Cardiac septum (tissue), 1 donor: Measurements from ENCODE around the gene CACNB4. TPM values are rescaled to one million over a fixed set of nuclear protein-coding genes. Genes with fewer than 3 reads are reported as not detected.
A peak's percentile ranks its signal among the peaks of the same experiment; 100 is the strongest.

Source experiments
- DNase-seq: peaks from one replicate; pipeline ENCODE4 v3.0.0-alpha.2; 2020; ENCODE audit warnings: low spot score
- intact Hi-C: fragments of 100-400 bp; cut with DNase I; formaldehyde crosslinking; loops from one replicate; pipeline ENCODE4 v1.14.0; 2022
- total RNA-seq: library from RNA; stranded (reverse); fragmentation: NEBNext Ultra II Directional; extraction: Animal tissue kit (Norgen Biotek cat#: 25700); gene quantifications from one replicate; pipeline ENCODE4 v1.2.1, GENCODE V29; 2021
- donor health status: DM: no; HTN: no; CAD: no.

The CACNB4 gene
- total RNA-seq, 1 donor from 2014 or later, result 0.67 TPM

DNA sequence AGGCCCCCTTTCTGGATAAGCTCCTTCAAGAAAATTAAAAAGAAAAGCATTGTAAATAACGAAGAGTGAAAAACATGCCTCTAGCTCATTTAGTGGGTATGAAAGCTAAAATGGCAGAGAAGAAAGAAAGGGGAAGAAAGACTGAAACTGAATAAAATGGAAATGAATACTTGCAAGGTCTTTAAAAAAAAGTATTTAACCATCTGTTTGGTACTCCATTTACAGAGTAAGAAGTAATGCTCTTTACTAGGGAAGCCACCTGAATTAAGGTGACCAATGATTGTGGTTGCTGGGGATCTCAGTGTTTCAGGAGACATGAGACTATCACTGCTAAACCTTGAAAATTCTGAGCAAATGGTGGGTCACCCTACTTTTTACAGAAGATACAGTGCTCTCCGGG lies 253.0 kb downstream of the CACNB4 start:
- intact Hi-C loops, result no loop called here

DNA sequence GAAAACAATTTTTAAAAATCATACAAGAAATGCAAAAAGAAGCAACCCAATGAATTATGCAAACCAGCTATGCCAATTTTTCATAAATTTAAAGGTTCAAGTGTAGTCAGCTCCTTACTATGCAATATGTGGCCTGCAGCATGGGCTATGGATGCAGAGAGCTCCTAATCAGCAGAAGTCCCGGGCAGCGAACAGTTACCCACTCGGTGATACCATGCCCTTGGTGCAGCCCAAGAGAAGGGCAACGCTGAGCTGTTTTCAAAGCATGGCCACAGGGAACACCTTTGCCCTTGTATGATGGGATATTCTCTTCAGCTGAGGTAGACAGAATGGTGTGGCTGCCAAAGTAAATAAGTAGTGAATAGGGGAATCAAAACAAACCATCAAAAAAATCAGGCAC lies 253.4 kb downstream of the CACNB4 start:
- intact Hi-C loops, result no loop called here
- no peak for DNase-seq

More for the DNA sequence above, 253.0 kb downstream of the CACNB4 start:
- DNase-seq, result no peak

DNA sequence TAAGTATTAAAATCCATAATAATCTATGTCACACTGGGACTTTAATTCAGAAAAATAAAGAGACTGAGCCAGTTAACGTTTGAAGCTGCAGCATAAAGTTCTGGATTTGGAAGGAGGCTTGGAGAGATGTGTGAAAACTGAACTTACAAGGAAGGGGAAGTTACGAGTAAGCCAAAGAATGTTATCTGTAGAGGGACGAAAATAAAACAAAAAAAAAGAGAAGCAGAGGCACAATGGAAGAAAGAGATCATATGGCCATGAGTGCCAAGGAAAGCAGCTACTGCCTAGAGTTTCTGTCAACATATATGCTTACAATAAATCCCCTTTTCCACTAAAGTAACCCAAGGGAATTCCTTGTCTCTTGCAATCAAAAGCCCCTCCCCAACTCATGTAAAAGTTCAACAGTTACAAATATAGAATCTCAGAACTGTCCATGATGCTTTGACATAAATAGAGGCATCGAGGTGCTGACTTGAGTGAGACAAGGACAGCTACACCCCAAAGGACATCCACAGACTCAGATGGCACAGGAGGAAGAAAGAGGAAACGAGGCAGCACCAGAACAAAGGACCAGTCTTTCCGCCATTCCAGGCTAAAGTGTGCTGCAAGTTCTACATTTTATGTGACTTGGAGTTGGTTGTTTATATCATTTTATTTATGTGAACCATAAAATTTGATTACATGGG lies 254.5 kb downstream of the CACNB4 start:
- intact Hi-C loops, result loop anchor here (5.0 kb wide), 1 partner anchor 63 kb away; no protein-coding TSS in a partner anchor
- DNase-seq, result no peak

DNA sequence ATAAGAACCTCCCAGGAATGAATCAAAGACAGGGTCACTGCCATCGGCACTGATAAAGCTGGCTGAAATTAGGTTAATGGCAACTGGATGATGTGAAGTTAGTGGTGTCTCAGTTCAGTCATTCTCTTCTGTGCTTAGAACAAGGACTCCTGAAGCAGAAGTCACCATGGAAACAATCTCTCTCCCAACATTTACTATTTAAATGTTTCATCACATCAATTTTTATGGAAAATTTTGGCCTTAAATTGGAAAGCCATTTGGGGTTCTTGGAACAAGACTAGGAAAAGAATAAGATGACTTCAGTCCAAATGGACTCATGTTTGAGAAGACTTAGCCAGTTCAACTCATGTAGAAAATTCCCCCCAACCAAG lies 255.2 kb downstream of the CACNB4 start:
- DNase-seq, result no peak
- intact Hi-C loops, result loop anchor here (2.0 to 5.0 kb wide), 2 partner anchors 15 to 64 kb away; partner anchors contain the start of gene ARL5A

DNA sequence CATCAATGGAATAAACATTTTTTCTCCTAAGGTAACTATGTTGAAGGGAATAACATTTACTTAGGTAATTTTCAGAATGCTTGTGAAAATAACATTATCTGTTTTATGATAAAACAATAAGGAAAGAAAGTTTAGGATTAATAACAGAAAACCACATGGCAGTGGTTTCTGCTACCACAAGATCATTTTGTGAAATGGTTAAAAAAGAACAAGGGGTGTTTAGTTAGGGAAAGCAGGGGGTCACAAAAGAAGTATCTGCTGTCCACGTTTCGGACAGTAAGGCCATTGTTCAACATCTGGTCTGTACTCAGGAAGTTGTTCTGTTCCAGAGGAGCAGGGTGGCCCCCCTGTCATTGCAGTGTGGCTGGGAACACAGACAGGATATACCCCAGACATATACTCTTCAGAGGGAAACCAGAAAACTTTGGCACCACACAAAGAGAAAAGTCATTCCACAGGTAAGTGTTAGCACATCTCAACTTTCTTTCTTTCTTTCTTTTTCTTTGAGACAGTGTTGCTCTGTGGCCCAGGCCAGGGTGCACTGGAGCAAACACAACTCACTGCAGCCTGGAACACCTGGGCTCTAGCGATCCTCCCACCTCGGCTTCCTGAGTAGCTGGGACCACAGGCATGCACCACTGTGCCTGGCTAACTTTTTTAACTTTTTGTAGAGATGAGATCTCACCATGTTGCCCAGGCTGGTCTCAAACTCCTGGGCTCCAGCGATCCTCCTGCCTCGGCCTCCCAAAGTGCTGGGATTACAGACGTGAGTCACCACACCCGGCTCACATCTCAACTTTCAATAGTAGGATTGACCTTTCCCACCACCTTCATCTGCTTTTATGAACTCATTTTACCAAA lies 255.8 kb downstream of the CACNB4 start:
- no peak for DNase-seq
- intact Hi-C loops, result loop anchor here (2.0 to 5.0 kb wide), 2 partner anchors 14 to 64 kb away; partner anchors contain the start of gene ARL5A

DNA sequence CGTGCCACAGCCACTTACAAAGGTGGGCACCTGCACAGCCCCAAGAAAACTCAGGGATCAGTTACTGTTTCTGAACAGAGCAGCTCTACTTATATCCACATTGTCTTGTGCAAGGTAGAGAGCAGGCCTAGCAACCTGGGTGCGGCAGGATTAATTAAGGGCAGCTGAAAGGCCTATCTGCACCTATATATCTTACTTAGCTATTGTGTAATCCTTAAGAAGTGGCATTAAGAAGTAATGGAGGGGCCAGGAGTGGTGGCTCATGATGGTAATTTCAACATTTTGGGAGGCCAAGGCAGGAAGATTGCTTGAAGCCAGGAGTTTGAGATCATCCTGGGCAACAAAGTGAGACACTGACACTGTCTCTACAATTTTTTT lies 257.8 kb downstream of the CACNB4 start:
- intact Hi-C loops, result loop anchor here (5.0 kb wide), 1 partner anchor 66 kb away; no protein-coding TSS in a partner anchor
- no peak for DNase-seq

DNA sequence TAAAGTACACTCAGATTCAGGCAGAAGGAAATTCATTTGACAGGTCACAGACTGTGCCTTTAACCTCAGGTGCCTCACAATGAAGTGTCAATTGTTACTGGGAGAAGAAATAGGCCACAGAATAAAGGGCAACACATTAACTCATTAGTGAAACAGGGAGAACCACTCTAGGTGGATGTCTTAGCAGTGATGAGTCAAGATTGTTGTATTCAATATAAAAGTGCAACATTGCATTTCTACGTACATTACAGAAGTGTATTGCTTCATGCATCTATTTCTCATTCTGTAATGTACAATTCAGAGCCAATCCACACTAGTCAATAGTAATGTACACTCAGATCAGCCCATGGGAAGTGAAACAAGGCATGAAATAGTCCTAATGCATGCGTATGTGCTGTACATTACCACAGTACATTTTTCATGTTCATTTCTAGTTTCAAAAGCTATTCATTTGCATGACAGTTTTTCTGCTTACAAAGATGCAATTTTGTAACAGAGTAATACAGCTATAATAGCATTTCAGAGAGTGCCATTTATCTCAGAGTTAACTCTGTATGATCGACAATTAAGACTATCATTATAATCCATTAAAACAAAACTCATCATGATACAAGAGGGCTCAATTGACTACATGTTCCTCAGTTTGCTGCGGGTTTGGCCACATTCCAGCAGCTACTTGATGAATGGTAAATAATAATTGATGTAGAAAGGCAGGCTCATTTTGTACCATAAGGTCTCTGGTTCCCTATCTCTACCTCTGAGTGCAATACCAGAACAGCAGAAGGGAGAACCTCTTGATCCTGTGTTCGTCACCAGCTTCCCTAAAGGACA lies 258.4 kb downstream of the CACNB4 start:
- no peak for DNase-seq
- intact Hi-C loops, result loop anchor here (5.0 kb wide), 1 partner anchor 67 kb away; no protein-coding TSS in a partner anchor

DNA sequence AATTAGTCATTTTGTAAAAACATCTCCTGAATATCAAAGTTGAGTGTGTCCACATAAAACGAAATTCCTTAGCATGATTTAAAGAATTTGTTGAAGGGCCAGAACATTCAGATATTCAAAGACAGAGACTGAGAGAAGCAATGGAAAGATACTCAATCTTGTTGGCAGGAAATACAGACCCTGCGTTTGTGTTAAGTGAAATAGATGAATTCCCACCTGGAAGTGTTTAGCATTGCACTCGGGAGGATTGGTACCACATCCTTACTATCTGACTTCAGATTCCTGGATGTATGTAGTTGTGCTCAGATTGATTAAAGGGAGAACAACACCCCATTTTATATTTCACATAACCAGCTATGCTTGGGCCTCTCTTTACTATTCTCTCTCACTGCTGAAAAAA lies 260.9 kb downstream of the CACNB4 start:
- DNase-seq, result no peak
- intact Hi-C loops, result no loop called here

DNA sequence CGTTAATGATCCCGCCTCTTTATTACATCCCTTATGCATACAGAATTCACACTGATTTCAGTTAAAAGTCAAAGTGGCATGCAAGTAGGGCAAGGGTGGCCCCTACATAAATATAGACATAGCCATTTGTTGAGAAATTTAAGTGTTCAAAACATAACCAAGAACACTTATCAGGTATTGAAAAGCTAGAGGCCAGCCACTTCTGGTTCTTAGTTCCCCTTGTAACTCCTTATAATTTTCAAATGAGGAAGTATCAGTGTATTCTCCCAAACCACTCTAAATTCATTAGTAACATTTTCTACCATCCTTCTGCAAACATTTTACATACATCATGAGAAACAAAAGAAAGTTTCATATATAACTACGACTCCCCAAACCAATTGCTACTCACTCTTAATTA lies 264.9 kb downstream of the CACNB4 start:
- no peak for DNase-seq

DNA sequence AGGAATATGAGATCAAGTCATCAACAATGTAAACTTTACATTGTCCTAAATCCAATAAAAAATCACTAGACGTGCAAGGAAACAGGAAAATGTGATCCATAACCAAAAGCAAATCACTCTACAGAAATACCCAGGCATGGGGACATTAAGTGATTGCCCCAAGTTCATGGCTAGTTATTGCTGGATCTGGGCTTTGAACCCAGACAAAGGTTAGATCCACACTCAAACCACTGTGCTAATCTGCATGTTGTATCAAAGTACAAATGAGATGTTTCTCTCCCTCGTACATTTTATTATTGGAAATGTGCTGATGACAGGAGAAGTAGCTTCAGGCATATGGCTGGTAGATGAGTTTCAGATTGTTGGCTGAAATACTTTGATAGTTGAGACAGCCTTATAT lies 267.9 kb downstream of the CACNB4 start:
- no peak for DNase-seq
- intact Hi-C loops, result no loop called here

More for the DNA sequence above, 264.9 kb downstream of the CACNB4 start:
- intact Hi-C loops, result no loop called here

DNA sequence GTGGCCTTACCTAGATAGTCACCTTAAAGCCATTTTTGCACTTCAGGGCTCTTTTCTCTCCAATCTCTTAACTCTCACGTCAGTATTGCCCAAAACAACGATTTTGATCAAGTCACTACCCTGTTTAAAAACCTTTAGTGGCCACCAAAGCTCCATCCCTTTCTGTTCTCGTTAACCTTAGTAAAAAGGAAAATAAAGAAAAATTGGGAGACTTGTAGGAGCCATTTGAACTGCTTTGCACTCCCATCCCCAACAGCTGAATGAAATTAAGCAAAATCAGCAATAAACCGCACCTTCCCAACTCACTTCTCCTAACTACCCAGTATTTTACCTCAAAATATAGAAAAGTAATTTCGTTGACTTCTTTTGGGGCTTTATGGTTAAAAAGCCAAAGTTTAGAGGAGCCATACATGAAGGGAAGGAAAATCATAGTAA lies 269.9 kb downstream of the CACNB4 start:
- no peak for DNase-seq
- intact Hi-C loops, result loop anchor here (2.0 kb wide), 1 partner anchor 14 kb away; no protein-coding TSS in a partner anchor

DNA sequence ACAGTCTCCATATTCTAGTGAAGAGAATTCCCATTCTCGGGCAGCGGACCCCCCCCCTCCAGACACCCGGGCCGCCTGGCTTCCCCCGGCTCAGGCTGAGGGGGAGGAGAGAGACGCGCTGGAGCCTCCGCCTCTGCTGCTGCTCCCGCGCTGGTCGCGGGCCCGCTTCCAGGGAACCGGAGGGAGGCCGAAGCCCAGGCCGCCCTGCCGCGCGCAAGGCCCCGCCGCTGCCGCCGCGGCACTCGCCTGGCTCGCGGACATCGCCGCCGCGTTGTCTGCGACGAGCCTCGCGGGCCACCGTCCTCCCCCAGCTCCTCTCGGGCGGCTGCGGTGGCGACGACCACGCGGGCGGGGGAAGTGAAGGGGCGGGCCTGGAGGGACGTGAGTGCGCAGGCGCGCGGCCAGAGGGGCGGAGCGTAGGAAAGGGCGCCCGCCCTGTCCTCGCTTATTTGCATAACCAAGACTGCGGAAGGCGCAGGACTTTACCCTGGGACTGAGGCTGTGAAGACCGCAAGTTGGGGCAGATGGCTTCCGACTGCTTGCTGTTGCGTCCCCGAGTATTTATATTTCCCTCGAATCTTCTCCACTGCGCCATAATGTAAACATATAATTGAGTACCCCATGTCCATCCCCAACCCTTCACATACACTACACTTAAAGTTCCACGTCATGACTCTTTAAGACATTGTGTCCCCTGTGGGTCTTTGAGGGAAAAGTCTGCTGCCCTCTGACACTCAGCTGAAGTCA lies 270.5 kb downstream of the CACNB4 start, which contains the start of gene ARL5A:
Gene ARL5A, minus strand, starts transcription at position 279 of the 747 bp plus-strand sequence. Its CDS starts 245 bp downstream, at position 34.
- intact Hi-C loops, result loop anchor here (2.0 kb wide), 1 partner anchor 14 kb away; no protein-coding TSS in a partner anchor

DNA sequence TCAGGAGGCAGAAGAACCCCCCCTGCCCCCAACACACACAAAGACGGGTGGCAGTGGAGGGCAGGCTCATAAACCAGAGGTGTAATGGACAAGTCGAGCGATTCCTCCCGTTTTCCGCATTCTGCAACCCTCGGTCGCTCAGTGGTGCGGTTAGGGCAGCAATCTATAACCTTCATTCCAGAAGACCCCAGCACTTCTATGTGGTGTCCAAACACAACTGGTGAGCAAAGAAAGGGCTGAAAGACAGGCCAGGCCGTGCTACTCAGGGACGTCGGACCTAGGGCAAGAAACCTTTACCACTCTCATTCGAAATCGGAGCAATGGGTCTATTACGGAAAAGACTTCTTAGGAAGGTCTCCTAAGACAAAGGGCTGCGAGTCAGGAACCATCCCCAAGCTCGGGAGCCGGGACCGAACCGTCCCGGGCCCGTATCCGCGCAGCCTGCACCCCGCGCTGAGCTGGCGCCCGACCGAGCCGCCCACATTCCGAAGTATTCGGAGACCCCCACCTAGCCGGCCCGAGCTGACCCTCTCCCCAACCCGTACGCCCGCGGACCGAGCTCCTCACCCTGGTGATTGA lies 271.2 kb downstream of the CACNB4 start:
- DNase-seq, result no peak
- intact Hi-C loops, result loop anchor here (2.0 kb wide), 1 partner anchor 15 kb away; no protein-coding TSS in a partner anchor

More for the DNA sequence above, 270.5 kb downstream of the CACNB4 start, which contains the start of gene ARL5A:
- peak; percentile 99 for DNase-seq

DNA sequence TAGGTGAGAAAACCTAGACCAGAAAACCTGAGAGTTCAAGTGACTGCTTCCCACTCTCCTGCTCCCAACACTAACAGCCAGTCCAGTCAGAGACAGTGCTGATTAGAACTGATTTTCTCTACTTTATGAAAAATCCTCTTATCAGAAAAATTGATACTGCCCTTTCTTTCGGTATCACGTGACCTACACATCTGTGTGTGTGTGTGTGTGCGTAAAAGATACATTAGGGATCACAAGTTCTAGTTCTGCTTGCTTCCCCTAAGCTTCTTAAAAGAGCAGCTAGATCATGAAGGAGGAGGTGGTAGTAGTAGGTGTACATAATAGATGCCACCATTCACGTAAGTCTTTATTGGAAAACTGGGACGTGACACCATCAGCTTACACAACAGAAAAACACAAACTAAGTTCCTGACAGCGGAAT lies 272.1 kb downstream of the CACNB4 start:
- intact Hi-C loops, result no loop called here
- DNase-seq, result no peak

DNA sequence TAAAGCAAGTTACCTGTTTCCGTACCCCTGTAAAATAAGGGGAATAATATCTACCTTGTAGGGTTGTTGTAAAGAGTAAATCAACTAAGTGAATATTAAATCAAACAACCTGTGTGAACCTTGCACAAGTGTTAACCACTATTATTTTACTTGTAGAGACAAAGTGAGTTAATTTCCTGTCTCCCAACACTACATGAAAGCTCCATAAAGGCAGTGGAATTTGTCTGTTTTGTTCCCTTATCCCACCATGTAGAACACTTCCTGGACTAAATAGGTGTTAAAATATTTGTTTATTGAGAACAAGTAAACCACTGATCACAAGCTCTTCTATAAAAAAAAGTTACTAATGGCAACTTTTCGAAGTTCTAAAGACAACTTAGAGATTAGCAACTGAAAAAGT lies 274.0 kb downstream of the CACNB4 start:
- DNase-seq, result no peak
- intact Hi-C loops, result no loop called here

DNA sequence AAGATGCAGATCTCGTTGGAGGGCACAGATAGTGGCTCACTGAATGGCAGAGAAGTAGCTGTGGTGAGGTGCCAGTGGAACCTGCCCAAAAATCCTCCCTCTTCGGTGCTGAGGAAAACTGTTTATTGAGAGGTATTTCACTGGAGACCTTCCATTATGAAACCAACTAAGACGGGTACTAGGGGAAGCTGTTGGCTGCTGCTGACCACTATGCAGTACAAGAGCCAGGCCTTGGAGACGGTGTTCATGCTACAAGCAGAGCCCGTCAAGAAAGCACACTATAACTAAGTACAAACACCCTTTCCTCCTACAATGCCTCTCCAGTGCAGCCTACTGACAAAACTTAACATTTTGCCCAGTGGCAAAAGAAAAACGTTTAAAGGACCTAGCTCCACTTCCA lies 275.2 kb downstream of the CACNB4 start:
- intact Hi-C loops, result no loop called here
- DNase-seq, result no peak

DNA sequence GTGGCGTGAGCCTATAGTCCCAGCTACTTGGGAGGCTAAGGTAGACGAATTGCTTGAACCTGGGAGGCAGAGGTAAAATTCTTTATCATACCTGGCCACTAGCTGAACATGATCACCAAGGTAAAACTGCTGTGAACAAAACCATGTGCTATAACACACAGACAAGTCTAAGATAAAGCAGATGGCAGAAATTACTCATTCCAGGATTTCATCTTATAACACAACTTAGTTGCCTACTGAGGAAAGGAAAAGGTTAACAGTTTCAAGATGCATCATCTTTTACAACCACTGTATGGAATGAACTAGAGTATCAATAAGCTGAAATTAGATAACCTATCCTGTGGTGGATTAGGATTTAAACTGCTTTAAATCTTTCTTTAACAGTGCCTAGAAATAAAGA lies 278.9 kb downstream of the CACNB4 start:
- DNase-seq, result no peak
- intact Hi-C loops, result loop anchor here (10.0 kb wide), 1 partner anchor 205 kb away; no protein-coding TSS in a partner anchor

DNA sequence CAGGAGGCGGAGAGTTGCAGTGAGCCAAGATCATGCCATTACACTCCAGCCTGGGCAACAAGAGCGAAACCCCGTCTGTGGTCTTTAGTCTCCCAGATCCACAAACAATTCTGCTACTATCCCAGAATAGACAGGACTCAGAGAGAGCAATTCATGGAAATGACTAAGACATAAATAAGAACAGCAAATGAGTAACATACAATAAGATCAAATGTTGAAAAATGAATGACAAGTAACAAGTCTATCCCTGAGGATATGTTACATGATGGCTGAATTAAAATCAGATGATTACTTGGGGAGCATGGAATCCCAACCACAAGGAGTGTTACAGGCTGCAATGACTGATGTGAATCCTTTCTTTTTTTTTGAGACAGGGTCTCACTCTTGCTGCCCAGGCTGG lies 280.9 kb downstream of the CACNB4 start:
- DNase-seq, result no peak
- intact Hi-C loops, result loop anchor here (10.0 kb wide), 1 partner anchor 203 kb away; no protein-coding TSS in a partner anchor
